Neural progenitor cell (in vitro differentiated cells): ENCODE measurements around the gene SLC27A5. TPM values are rescaled to one million over a fixed set of nuclear protein-coding genes. Genes with fewer than 3 reads are reported as not detected.

ENCODE experiments used
- DNase-seq: peaks from one replicate; pipeline ENCODE4 v3.0.0-alpha.2; 2016; ENCODE audit warnings: low spot score
- H2AFZ ChIP-seq: fragments of 200-600 bp; sonication (generic); replicated peaks from 2 replicates; pipeline ENCODE4 v1.6.1; 2016; ENCODE audit warnings: antibody characterized with exemption
- H3F3A ChIP-seq: fragments of 200-600 bp; sonication (generic); 2 replicates; pipeline ENCODE4 v1.6.1; 2016; ENCODE audit warnings: antibody characterized with exemption, low read depth
- H3K27ac ChIP-seq: fragments of 200-600 bp; sonication (generic); 2 replicates; pipeline ENCODE4 v1.5.1; 2016; ENCODE audit warnings: mild to moderate bottlenecking
- H3K27me3 ChIP-seq: fragments of 200-600 bp; sonication (generic); 2 replicates; pipeline ENCODE4 v1.6.1; 2016; ENCODE audit warnings: mild to moderate bottlenecking, moderate library complexity
- H3K36me3 ChIP-seq: fragments of 200-600 bp; sonication (generic); 2 replicates; pipeline ENCODE4 v1.5.1; 2016
- H3K4me1 ChIP-seq: fragments of 200-600 bp; sonication (generic); 2 replicates; pipeline ENCODE4 v1.6.1; 2016; ENCODE audit warnings: mixed run types
- H3K4me2 ChIP-seq: fragments of 200-600 bp; sonication (generic); 2 replicates; pipeline ENCODE4 v1.6.1; 2016
- H3K4me3 ChIP-seq: fragments of 200-600 bp; sonication (generic); 2 replicates; pipeline ENCODE4 v1.5.1; 2016
- H3K79me2 ChIP-seq: fragments of 200-600 bp; sonication (generic); 2 replicates; pipeline ENCODE4 v1.6.1; 2016; ENCODE audit warnings: low read depth
- H3K9ac ChIP-seq: fragments of 200-600 bp; sonication (generic); 2 replicates; pipeline ENCODE4 v1.6.1; 2016
- H3K9me3 ChIP-seq: fragments of 200-600 bp; sonication (generic); 2 replicates; pipeline ENCODE4 v1.5.1; 2016; ENCODE audit warnings: low read depth
- H4K20me1 ChIP-seq: fragments of 200-600 bp; sonication (generic); 2 replicates; pipeline ENCODE4 v1.6.1; 2016; ENCODE audit warnings: low read depth
- H3K27ac Mint-ChIP-seq: 3 replicates; pipeline ENCODE4 v1.8.0; 2021; ENCODE audit warnings: mixed read lengths
- H3K27me3 Mint-ChIP-seq: 2 replicates; pipeline ENCODE4 v1.8.0; 2022; ENCODE audit warnings: low read depth, mild to moderate bottlenecking, inconsistent platforms, moderate library complexity, mixed read lengths; ENCODE audit not compliant: insufficient read depth
- H3K36me3 Mint-ChIP-seq: 3 replicates; pipeline ENCODE4 v1.8.0; 2021; ENCODE audit warnings: mixed read lengths
- H3K4me1 Mint-ChIP-seq: 3 replicates; pipeline ENCODE4 v1.8.0; 2021; ENCODE audit warnings: mixed read lengths
- H3K4me3 Mint-ChIP-seq: 3 replicates; pipeline ENCODE4 v1.8.0; 2021; ENCODE audit warnings: mild to moderate bottlenecking, moderate library complexity, mixed read lengths
- H3K9me3 Mint-ChIP-seq: 3 replicates; pipeline ENCODE4 v1.8.0; 2020; ENCODE audit warnings: mixed read lengths
- EZH2 ChIP-seq: fragments of 200-600 bp; sonication (generic); IDR thresholded peaks from 2 replicates; pipeline ENCODE4 v1.6.1; 2017; ENCODE audit warnings: antibody characterized with exemption, mild to moderate bottlenecking, moderate library complexity
- EZH2phosphoT487 ChIP-seq: fragments of 200-600 bp; sonication (generic); IDR thresholded peaks from 2 replicates; pipeline ENCODE4 v1.6.1; 2017; ENCODE audit warnings: antibody characterized with exemption
- total RNA-seq: library from RNA; depleted of rRNA; stranded (reverse); fragments of >200 nt; gene quantifications from 2 replicates; pipeline ENCODE4 v1.2.3, GENCODE V29; 2015; ENCODE audit warnings: low replicate concordance
- TF ChIP-seq, protein P1 (sequence below): fragments of 200-600 bp; sonication (generic); IDR thresholded peaks from 2 replicates; pipeline ENCODE4 v1.5.1; 2017; ENCODE audit warnings: antibody characterized with exemption, mild to moderate bottlenecking

Gene SLC27A5
- total RNA-seq, 1 donor from 2014 or later = 17.1 TPM

GRCh38 chr19:58521651-58522050 is 9.9 kb upstream of the SLC27A5 start:
- no peak overlapping the region for H3K9ac ChIP-seq
- TF ChIP-seq EZH2 = no peak
- TF ChIP-seq, protein P1, sequence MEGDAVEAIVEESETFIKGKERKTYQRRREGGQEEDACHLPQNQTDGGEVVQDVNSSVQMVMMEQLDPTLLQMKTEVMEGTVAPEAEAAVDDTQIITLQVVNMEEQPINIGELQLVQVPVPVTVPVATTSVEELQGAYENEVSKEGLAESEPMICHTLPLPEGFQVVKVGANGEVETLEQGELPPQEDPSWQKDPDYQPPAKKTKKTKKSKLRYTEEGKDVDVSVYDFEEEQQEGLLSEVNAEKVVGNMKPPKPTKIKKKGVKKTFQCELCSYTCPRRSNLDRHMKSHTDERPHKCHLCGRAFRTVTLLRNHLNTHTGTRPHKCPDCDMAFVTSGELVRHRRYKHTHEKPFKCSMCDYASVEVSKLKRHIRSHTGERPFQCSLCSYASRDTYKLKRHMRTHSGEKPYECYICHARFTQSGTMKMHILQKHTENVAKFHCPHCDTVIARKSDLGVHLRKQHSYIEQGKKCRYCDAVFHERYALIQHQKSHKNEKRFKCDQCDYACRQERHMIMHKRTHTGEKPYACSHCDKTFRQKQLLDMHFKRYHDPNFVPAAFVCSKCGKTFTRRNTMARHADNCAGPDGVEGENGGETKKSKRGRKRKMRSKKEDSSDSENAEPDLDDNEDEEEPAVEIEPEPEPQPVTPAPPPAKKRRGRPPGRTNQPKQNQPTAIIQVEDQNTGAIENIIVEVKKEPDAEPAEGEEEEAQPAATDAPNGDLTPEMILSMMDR = no peak
- no peak for TF ChIP-seq EZH2phosphoT487
- H3K4me3 ChIP-seq = no peak overlapping the region
- H3K79me2 ChIP-seq = peaks cover 27% of the 10 kb centered on the region
- Mint-ChIP-seq H3K36me3 (no peaks in the 10 kb centered on the region), H3K9me3 (no peaks in the 10 kb centered on the region), H3K27ac (peak overlapping the region; percentile 93), H3K27me3 (peaks cover 15% of the 10 kb centered on the region), H3K4me1 (peaks cover 23% of the 10 kb centered on the region), H3K4me3 (peak overlapping the region; percentile 69)
- H3K36me3 ChIP-seq = no peaks in the 10 kb centered on the region
- H3K27me3 ChIP-seq = no peaks in the 10 kb centered on the region
- peaks cover 11% of the 10 kb centered on the region for H3K4me1 ChIP-seq
- no peak for DNase-seq
- H3K4me2 ChIP-seq = no peak overlapping the region
- peaks cover 43% of the 10 kb centered on the region for H3F3A ChIP-seq
- H3K27ac ChIP-seq = no peak overlapping the region
- no peaks in the 10 kb centered on the region for H3K9me3 ChIP-seq
- no peak overlapping the region for H2AFZ ChIP-seq
- no peaks in the 10 kb centered on the region for H4K20me1 ChIP-seq

DNA sequence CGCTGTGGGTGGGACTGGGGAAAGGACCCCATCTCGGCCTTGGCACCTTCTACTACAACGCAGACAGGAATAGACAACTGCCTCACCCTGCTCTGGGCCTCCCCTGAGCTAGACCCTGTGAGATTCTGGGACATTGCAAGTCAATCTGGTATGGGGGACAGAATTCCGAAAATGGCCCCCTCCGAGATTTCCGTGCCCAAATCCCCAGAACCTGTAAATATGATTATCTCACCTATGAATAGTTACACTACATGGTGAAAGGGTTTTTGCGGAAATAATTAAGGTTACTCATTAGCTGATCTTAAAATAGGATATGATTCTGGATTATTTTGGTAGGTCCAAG is 8.4 kb upstream of the SLC27A5 start:
- Histone ChIP-seq H3K27me3 (no peaks in the 10 kb centered on the region), H2AFZ (peak overlapping the region; percentile 20), H3K36me3 (no peaks in the 10 kb centered on the region), H3K9ac (peak overlapping the region; percentile 56), H3K4me2 (peak overlapping the region; percentile 87), H4K20me1 (no peaks in the 10 kb centered on the region), H3K79me2 (peaks cover 40% of the 10 kb centered on the region), H3F3A (peaks cover 51% of the 10 kb centered on the region), H3K4me1 (peaks cover 11% of the 10 kb centered on the region), H3K9me3 (no peaks in the 10 kb centered on the region), H3K4me3 (peak overlapping the region; percentile 54), H3K27ac (peak overlapping the region; percentile 69)
- Mint-ChIP-seq H3K27me3 (peaks cover 12% of the 10 kb centered on the region), H3K4me3 (peak overlapping the region; percentile 94), H3K27ac (peak overlapping the region; percentile 99), H3K36me3 (peaks cover 10% of the 10 kb centered on the region), H3K4me1 (peaks cover 33% of the 10 kb centered on the region), H3K9me3 (no peaks in the 10 kb centered on the region)
- TF ChIP-seq EZH2 (no peak), EZH2phosphoT487 (no peak)
- TF ChIP-seq, protein P1 = no peak
- DNase-seq = no peak

GRCh38 chr19:58519355-58520256 is 7.8 kb upstream of the SLC27A5 start, which contains the start of gene ZBTB45:
TSS of gene ZBTB45 (minus strand) at chr19:58519810. CDS start at chr19:58517673, 2,137 bp downstream.
- peak; percentile 30 for TF ChIP-seq EZH2phosphoT487
- TF ChIP-seq, protein P1 = peak; percentile 74
- TF ChIP-seq EZH2 = peak; percentile 61
- H3K27ac Mint-ChIP-seq = peak within 1 kb of the TSS; percentile 99

More at GRCh38 chr19:58519355-58520256, 7.8 kb upstream of the SLC27A5 start, which contains the start of gene ZBTB45:
- peak; percentile 95 for DNase-seq
- peak within 1 kb of the TSS; percentile 56 for H3K9ac ChIP-seq
- peak within 1 kb of the TSS; percentile 54 for H3K4me3 ChIP-seq
- H2AFZ ChIP-seq = peak within 1 kb of the TSS; percentile 20
- peaks cover 33% of the 10 kb centered on the region for H3K4me1 Mint-ChIP-seq
- peak within 1 kb of the TSS; percentile 94 for H3K4me3 Mint-ChIP-seq
- peak within 1 kb of the TSS; percentile 87 for H3K4me2 ChIP-seq
- H3K9me3 Mint-ChIP-seq = no peaks in the 10 kb centered on the region
- peak within 1 kb of the TSS; percentile 69 for H3K27ac ChIP-seq
- H4K20me1 ChIP-seq = peaks cover 3% of the 10 kb centered on the region
- H3K9me3 ChIP-seq = no peaks in the 10 kb centered on the region
- H3K36me3 Mint-ChIP-seq = peaks cover 13% of the 10 kb centered on the region
- no peaks in the 10 kb centered on the region for H3K27me3 ChIP-seq
- H3K4me1 ChIP-seq = peaks cover 11% of the 10 kb centered on the region
- peaks cover 12% of the 10 kb centered on the region for H3K27me3 Mint-ChIP-seq
- H3K36me3 ChIP-seq = no peaks in the 10 kb centered on the region
- peaks cover 57% of the 10 kb centered on the region for H3F3A ChIP-seq
- H3K79me2 ChIP-seq = peaks cover 46% of the 10 kb centered on the region
